ENCODE data around the gene CLDN14.
"Not testable (repeated sequence)": the region's sequence is repeated elsewhere in the genome, so short reads cannot be mapped to it uniquely, and the experiment has no call there.

The CLDN14 gene

DNA sequence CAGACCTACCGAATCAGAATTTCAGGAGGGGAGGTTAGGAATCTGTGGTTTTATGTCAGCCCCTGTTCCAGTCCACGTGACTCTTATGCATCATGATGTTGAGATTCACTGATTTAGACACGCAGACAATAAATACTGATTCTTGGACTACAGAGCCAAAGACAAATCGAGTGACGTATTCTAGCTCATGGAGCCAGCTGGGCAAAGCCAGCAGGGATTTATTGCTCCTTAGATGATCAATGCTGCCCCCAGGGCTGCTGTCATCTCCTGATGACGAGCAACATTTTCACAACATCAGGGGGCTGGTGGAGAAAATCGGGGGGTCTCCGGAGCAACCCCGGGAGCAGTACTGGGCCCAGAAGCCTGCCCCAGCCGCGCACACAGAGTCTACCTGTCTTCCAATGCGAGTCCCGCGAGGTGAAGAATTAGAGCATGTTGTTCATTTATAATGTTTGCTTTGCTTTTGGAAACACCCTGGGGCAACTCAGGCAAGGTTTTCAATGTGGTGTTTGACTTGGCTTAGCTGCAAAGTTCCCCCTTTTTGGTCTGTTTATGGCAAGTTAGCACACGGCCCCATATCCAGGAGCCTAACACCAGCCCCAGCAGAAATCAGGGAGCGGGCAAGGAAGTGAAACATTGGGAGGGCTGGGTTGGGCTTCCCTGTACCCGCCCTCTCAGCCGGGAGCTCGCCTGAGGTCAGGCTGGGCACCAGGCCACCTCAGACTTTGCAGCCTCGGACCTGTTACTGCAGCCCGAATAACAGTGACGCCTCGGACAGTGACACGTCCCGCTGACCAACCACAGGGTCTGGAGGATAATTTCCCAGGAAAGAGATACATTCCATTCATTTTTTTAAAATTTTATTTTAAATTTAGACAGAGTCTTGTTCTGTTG is 19.9 kb upstream of the CLDN14 start:
- no peak for DNase-seq

GRCh38 chr21:36494557-36494956 is 14.6 kb upstream of the CLDN14 start:
- no peak for DNase-seq

DNA sequence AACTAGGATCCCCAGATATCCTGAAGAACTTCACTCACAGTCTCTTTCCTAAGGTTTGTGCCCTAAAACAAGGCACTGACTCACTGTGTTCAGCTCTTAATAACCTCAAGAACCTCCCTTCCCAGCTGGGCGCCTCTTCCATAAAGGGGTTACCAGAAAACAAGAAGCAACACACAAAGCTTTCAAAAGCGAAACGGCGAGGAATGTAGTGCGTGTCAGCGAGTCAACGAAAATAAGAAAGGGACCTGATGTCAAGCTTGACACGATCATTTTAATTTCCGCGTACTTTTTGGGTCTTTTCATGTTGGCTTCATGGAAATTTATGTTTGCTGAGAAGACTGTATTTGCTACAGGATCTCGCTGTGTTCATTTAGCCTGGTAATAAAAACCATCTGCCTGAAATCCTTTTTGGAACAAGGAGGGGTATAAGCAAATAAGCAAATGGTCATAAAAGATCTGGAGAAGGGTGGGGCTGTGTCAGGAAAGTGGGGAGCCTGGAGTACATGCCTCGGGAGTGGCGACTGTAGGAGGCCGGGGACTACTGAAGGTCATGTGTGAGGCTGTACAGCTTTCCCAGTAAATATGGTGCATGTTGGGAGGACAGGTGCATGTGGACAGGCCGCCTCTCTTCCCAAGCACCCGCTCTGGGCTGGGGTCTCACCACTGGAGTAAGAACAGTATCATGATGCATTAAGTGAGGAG is 11.4 kb upstream of the CLDN14 start:
- DNase-seq = peak; percentile 50

GRCh38 chr21:36489776-36490165 is 9.8 kb upstream of the CLDN14 start:
- DNase-seq = no peak

DNA sequence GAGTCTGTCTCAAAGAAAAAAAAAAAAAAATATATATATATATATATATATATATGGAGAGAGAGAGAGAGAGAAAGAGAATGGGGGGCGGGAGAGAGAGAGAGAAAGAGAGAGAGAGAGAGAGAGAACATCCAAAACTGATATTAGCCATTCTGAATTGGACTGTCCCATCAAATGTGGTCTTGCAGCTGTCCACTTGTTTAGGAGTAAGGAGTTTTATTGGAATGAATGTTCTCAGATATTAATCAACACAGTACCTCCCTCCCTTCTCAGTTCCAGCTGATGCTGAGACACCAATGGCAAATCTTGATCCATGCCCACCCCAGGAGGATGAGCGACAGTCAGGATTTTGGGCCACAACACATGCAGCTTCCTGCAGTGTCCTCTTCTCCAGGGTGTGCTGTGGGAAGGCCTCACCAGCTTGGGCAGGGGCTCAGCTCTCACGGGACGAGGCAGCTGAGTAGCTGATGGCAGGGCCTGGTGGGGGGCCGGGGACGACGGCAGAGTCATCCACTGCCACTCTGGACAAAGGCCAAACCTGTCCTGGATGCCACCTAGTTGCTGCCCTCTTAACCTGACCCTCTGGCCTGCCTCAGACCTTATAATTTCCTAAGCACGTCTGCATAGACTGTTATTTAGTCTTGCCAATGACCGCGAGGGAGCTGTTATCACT is 9.3 kb upstream of the CLDN14 start:
- no peak for DNase-seq

GRCh38 chr21:36487641-36488307 is 7.9 kb upstream of the CLDN14 start:
- DNase-seq = peak; percentile 78

DNA sequence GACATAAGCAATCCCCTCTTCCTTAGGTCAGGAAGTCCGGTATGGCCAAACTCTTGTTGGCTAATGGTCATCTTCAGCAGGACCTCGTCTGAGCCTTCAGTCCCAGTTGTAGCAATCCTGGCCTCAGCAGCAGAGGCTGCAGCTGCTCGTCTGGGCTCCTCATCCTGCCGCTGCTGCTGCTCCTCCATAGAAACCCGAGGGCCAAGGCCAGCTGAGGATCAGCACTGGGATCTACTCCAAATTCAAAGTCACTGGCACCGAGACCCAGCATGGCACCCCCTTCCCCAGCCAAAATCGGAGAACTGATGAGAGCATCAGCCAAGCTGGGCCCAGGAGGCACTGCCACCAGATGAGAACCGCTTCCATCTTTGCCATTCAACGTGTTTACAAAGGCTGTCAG is 6.3 kb upstream of the CLDN14 start:
- DNase-seq = no peak

GRCh38 chr21:36485476-36485875 is 5.6 kb upstream of the CLDN14 start:
- no peak for DNase-seq

DNA sequence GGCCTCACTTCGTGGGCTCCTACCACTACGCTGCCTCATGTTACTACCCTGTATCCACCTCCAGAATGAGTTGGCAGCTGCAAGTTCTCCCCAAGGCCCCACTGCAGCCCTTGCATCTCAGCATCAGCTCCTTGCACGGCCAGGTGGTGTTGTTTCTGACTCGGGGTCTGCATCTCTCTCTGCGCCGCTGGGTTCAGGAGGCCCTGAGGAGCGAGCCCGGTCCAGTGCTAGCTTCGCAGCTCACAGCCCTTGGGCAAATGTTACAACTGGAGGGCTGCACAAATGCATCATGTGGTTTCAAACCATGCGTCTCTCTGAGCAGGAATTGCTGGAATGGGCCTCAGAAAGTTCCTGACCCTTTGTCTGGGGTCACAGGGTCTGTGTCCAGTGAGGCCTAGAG is 3.2 kb upstream of the CLDN14 start:
- no peak for DNase-seq

DNA sequence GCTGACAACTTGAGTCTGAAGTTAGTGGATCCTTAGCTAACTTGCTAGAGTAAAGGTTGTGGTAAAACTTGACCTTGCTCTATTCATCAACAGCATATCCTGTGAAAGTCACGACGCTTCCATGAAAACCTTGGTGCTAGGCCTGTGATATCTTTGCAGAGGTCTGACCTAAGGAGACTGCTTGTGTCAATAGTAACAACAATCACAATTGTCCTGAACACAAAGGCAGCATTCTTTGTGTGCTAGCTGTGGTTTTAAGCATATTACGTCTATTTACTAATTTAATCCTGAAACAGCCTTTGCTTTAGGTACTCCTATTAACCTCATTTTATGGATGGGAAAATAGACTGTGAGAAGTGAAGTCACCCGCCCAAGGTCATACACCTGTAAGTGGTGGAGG is 2.8 kb upstream of the CLDN14 start:
- DNase-seq = no peak

- no peak for DNase-seq
Measured at GRCh38 chr21:36482181-36482580, 2.3 kb upstream of the CLDN14 start.

DNA sequence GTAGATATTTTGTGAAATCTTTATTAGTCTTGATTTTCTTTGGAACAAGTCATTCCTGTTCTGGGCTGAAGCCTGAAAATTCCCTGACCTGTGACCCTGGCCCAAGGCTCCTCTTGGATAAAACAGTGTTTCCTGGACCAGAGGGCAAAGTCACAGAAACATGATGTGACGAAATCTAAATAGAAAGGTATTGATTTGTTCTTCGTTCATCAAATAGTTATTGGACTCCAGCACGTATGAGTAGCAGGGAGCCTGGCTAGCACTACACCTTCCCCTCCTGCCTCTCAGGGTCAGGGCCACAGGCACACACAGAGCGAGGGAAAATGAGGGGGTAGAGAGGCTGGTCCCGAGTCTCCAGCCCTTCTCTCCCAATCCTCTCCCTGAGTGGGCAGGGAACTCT is 1.7 kb upstream of the CLDN14 start:
- no peak for DNase-seq

DNA sequence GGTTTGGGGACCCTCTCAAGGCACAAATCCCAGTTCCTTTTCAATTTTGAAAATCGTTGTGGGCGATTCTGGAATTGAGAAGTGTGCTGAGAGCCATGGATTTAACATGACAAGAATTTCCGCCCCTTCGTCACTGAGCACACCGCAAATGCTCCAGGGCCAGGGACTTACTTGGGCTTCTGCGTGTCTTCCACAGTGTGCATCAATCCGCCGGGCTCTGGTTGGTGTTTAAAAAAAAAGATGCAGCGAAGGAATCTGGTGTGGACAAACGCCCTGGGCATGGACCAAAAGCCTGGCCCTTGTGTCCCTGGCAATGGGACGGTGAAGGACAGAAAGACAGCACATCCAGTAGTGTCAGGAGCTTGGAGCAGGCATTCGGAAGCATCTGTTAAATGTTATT is 696 bp upstream of the CLDN14 start:
- DNase-seq = no peak

DNA sequence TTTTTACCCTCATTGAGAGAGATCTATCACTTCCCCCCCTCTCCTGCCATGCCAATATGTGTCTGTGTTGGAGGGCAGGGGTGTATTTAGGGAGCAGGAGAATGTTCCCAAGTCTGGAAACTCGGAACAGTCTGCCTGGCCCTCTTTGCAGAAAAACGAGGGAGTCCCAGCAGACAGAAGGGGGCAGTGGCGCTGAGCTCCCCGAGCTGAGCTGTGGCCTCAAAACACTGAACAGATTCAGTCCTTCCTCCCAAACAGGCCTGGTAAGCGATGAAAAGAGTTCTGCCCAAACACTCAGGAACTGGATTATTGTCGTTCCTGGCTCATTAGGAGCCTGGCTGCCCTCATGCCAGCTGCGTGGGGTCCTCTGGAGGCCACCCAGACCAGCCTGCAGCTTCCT is 981 bp downstream of the CLDN14 start:
- DNase-seq = no peak

DNA sequence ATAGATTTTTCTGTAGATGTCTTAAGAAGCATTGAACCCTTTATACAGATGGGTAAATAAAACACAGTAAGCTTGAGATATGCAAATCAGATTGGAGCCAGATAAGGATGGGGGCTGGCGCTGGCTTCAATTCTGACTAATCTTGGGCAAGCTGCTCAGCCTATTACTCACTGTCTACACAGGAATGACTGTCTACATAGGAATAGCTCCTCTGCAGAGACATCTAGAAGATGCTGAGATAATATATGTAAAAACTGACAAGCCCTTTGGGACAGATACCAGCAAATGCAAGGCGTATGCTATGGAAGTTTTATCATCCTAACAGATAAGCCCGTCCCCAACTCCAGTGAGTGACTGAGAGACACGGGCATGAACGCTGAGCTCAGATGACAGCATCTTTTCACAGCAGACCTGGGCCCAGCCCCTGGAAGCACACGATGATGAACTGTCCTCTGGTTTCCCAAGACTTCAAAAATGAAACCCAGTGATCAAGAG is 1.7 kb downstream of the CLDN14 start:
- no peak for DNase-seq

DNA sequence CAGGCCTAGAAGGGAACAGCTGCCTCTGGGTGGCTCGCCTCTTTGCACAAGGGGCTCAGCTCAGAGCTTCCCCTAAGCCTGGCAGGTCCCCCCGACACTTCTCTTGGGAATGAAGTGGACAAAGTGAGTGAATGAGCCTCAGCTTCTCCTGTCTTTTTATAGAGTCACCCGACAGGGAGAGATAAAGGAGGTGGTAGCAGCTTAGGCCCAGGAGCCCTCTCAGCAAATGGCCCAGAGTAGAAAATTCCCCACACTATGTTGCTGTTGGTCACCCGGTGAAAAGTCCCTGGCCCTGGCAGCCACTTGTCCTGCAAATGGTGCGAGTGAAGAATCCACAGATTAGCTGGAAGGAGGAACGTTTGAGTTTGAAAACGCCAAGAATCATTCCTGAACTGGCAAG is 2.4 kb downstream of the CLDN14 start:
- DNase-seq = no peak

GRCh38 chr21:36477001-36477400 is 2.9 kb downstream of the CLDN14 start:
- no peak for DNase-seq

GRCh38 chr21:36476541-36476940 is 3.4 kb downstream of the CLDN14 start:
- DNase-seq = not testable (repeated sequence)

DNA sequence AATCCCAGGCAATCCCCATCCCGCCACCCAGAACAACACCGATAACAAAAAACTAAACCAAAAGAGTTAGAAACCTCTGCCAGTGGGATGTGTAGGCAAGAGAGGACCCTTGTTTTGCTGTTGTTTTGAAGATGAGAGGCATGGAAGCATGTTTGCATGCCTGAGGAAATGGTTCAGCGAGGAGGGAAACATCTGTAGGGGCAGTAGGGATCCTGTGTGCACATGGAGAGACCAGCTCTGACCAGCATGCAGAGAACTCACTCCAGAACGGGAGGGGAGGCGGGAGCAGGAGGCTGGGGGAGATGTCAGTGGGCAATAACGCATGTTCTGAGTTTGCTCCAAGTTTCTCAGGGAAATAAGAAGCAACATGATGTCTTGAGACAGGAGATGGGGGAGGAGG is 5.3 kb downstream of the CLDN14 start:
- no peak for DNase-seq

DNA sequence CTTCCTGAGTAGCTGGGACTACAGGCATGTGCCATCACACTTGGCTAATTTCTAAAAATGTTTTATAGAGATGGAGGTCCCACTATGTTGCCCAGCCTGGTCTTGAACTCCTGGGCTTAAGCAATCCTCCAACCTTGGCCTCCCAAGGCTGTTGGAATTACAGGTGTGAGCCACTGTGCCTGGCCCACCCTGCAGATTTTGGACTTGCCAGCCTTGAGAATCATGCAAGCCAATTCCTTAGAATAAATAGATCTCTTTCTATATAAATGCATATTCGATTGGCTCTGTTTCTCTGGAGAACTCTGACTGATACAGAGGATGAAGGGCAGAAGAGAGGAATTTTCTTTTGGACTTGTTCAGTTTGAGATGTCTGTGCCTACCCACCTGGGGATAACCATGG is 6.7 kb downstream of the CLDN14 start:
- no peak for DNase-seq

DNA sequence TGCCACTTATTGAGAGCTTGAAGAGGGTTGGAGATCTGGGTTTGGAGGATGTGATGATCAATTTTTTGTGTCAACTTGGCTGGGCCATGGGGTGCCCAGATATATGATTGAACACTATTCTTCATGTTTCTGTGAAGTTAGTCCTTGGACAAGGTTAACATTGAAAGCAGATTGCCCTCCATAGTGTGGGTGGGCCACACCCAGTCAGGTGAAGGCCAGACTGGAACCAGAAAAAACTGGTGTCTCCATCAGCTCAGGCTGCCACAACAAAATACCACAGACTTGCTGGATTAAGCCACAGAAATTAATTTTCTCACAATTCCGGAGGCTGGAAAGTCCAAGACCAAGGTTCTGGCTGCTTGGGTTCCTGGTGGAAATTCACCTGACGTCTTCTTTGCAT is 7.5 kb downstream of the CLDN14 start:
- no peak for DNase-seq

GRCh38 chr21:36471254-36471723 is 8.6 kb downstream of the CLDN14 start:
- DNase-seq = no peak

DNA sequence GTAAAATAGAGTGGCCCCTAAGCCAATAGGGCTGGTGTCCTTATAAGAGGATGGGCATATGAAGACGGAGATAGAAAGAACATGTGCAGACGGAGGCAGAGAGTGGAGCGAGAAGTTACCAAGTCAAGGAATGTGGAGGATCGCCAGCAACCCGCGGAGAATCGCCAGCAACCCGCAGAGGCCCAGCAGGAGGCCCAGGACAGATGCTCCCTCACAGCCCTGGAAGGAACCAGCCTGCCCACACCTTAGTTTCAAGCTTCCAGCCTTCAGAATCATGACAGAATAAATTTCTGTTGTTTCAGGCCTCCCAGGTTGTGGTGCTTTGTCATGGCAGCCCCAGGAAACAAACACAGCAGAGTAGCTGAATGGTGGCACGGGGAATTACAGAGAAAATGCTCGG is 9.6 kb downstream of the CLDN14 start:
- DNase-seq = no peak

Measured in DMS153 (cell line).